ENCODE measurements around the gene AKAP12.

DNA sequence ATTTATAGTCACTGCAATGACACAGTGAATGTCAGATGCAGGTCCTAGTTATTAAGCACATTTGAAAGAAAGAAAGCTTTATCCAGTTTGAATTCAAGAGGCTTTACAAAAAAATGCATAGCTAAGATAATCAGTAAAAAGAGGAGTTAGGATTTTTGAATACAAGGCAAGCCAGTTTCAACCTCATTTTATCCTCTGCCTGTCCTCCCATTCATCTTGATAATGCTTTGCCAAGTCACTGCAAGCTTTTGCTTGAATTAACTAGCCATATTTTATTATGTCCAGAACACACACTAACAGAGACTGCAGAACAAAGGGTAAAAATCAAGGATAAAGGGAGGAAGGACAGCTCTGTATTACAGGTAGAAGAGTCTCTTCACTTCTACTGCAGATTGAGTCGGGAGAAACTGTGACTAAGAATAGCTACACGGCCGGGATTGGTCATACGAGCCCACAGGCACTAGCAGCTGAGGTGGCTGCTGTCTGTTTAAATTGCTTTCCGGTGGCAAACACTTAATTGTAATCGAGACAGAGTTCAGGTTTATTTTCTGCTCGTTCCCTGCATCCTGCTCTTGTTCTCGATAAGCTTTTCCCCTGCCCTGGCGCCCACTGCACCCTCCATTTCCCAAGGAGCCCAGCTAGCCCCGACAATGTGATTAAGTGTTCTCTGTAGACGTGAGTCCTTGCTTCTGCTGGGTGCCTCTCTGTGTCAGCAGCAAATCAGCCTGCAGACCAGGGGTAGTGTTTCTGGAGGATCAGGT lies 30.5 kb upstream of the AKAP12 start:
- TF ChIP-seq, protein P1, sequence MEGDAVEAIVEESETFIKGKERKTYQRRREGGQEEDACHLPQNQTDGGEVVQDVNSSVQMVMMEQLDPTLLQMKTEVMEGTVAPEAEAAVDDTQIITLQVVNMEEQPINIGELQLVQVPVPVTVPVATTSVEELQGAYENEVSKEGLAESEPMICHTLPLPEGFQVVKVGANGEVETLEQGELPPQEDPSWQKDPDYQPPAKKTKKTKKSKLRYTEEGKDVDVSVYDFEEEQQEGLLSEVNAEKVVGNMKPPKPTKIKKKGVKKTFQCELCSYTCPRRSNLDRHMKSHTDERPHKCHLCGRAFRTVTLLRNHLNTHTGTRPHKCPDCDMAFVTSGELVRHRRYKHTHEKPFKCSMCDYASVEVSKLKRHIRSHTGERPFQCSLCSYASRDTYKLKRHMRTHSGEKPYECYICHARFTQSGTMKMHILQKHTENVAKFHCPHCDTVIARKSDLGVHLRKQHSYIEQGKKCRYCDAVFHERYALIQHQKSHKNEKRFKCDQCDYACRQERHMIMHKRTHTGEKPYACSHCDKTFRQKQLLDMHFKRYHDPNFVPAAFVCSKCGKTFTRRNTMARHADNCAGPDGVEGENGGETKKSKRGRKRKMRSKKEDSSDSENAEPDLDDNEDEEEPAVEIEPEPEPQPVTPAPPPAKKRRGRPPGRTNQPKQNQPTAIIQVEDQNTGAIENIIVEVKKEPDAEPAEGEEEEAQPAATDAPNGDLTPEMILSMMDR (IDR thresholded peaks at IDR 0.05), result no peak
- TF ChIP-seq POLR2A (IDR thresholded peaks at IDR 0.05), result no peak
- no peak for TF ChIP-seq POLR2AphosphoS5 (IDR thresholded peaks at IDR 0.05)
